K562 (cell line): ENCODE data around the gene RTF1. TPM values are rescaled to one million over a fixed set of nuclear protein-coding genes. Genes with fewer than 3 reads are reported as not detected.

Source experiments
- ESRRA ChIP-seq: fragments of 450-650 bp; IDR thresholded peaks from 2 replicates; pipeline ENCODE4 v1.6.1; 2014; ENCODE audit warnings: low read depth, mild to moderate bottlenecking, moderate library complexity, borderline replicate concordance
- JUN ChIP-seq, 2 experiments: sonication (generic) in 1 of 2; formaldehyde crosslinking in 1 of 2; IDR thresholded peaks; 2 replicates each; pipeline versions ENCODE4 v1.6.1 to v1.8.0; 2012 to 2022; ENCODE audit warnings: borderline replicate concordance in 2 of 2, mild to moderate bottlenecking in 2 of 2, improper control_type of control experiment in 1 of 2, low read depth in 1 of 2, low read length in 1 of 2, missing genetic modification reagents in 1 of 2
- KDM4B ChIP-seq, 2 experiments: fragments of 450-650 bp in 1 of 2; sonication (generic) in 1 of 2; IDR thresholded peaks; 2 replicates each; pipeline ENCODE4 v1.6.1; 2016 to 2017; ENCODE audit warnings: borderline replicate concordance in 2 of 2, antibody characterized with exemption in 1 of 2, low read depth in 1 of 2, mild to moderate bottlenecking in 1 of 2
- MYNN ChIP-seq, 2 experiments: sonication (generic); formaldehyde crosslinking in 1 of 2; IDR thresholded peaks; 2 replicates each; pipeline versions ENCODE4 v1.5.0 to v1.6.1; 2016 to 2020; ENCODE audit warnings: antibody characterized with exemption in 1 of 2, missing genetic modification reagents in 1 of 2
- PKNOX1 ChIP-seq: fragments of 450-650 bp; IDR thresholded peaks from 2 replicates; pipeline ENCODE4 v1.6.1; 2016
- RBM34 ChIP-seq: fragments of 200-400 bp; formaldehyde crosslinking; IDR thresholded peaks from 2 replicates; pipeline ENCODE4 v1.6.1; 2018; ENCODE audit warnings: low read length, borderline replicate concordance; ENCODE audit not compliant: insufficient read depth
- SPI1 ChIP-seq: IDR thresholded peaks from 2 replicates; pipeline ENCODE4 v1.6.1; 2011; ENCODE audit warnings: low read depth, low read length, control low read depth, borderline replicate concordance
- TAL1 ChIP-seq: fragments of 450-650 bp; IDR thresholded peaks from 2 replicates; pipeline ENCODE4 v1.6.1; 2016; ENCODE audit warnings: mild to moderate bottlenecking
- ZNF395 ChIP-seq: fragments of 200-800 bp; sonication (Bioruptor generic); IDR thresholded peaks from 2 replicates; pipeline ENCODE4 v1.6.1; 2017; ENCODE audit warnings: missing genetic modification characterization, missing compliant biosample characterization
- ZSCAN32 ChIP-seq: fragments of 450-650 bp; formaldehyde crosslinking; IDR thresholded peaks from 2 replicates; pipeline ENCODE4 v1.4.0; 2020; ENCODE audit warnings: mild to moderate bottlenecking, moderate library complexity
- ZZZ3 ChIP-seq: fragments of 450-650 bp; IDR thresholded peaks from 2 replicates; pipeline ENCODE4 v1.6.1; 2016; ENCODE audit warnings: antibody characterized with exemption, mild to moderate bottlenecking, moderate library complexity
- polyA plus RNA-seq, 8 experiments: library from polyadenylated mRNA; depleted of rRNA in 4 of 8; stranded (reverse) in 5 of 8; unstranded in 3 of 8; fragments of >200 nt; fragmentation: Nextera tagmentation in 2 of 8; fragmentation: Illumina TruSeq in 1 of 8; extraction: Ambion mirVana in 2 of 8; extraction: Trizol in 1 of 8; gene quantifications; 2 replicates each; pipeline versions ENCODE4 v1.2.1 to v1.2.3, GENCODE V29; 2011 to 2014; ENCODE audit warnings: inconsistent platforms in 1 of 8, missing spikeins in 1 of 8
- total RNA-seq, 7 experiments: library from RNA; depleted of rRNA in 6 of 7; stranded (reverse); fragments of >200 nt in 6 of 7; fragmentation: Illumina TruSeq in 2 of 7; extraction: Trizol in 2 of 7; gene quantifications; 2 replicates each; pipeline versions ENCODE4 v1.2.1 to v1.2.3, GENCODE V29; 2011 to 2021; ENCODE audit warnings: low replicate concordance in 1 of 7
- TF ChIP-seq, protein P1 (sequence below), 2 experiments: fragments of 450-650 bp in 1 of 2; sonication (generic) in 1 of 2; formaldehyde crosslinking in 1 of 2; IDR thresholded peaks; 2 replicates each; pipeline versions ENCODE4 v1.7.1 to v1.9.0; 2016 to 2022; ENCODE audit warnings: inconsistent platforms in 1 of 2, mild to moderate bottlenecking in 1 of 2, missing genetic modification reagents in 1 of 2

RTF1 gene
- total and polyA plus RNA-seq, 9 of the 15 experiments (the other 6 are each of a cell fraction or from before 2014, with no cell fraction given), result 7.6 to 69.5 (median 31.5) TPM

GRCh38 chr15:41513506-41514227 is 96.8 kb downstream of the RTF1 start, which contains the start of gene LTK (continued):
- TF ChIP-seq, protein P1, sequence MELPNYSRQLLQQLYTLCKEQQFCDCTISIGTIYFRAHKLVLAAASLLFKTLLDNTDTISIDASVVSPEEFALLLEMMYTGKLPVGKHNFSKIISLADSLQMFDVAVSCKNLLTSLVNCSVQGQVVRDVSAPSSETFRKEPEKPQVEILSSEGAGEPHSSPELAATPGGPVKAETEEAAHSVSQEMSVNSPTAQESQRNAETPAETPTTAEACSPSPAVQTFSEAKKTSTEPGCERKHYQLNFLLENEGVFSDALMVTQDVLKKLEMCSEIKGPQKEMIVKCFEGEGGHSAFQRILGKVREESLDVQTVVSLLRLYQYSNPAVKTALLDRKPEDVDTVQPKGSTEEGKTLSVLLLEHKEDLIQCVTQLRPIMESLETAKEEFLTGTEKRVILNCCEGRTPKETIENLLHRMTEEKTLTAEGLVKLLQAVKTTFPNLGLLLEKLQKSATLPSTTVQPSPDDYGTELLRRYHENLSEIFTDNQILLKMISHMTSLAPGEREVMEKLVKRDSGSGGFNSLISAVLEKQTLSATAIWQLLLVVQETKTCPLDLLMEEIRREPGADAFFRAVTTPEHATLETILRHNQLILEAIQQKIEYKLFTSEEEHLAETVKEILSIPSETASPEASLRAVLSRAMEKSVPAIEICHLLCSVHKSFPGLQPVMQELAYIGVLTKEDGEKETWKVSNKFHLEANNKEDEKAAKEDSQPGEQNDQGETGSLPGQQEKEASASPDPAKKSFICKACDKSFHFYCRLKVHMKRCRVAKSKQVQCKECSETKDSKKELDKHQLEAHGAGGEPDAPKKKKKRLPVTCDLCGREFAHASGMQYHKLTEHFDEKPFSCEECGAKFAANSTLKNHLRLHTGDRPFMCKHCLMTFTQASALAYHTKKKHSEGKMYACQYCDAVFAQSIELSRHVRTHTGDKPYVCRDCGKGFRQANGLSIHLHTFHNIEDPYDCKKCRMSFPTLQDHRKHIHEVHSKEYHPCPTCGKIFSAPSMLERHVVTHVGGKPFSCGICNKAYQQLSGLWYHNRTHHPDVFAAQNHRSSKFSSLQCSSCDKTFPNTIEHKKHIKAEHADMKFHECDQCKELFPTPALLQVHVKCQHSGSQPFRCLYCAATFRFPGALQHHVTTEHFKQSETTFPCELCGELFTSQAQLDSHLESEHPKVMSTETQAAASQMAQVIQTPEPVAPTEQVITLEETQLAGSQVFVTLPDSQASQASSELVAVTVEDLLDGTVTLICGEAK (IDR thresholded peaks at IDR 0.05), result peak; percentile 47; the same call in 1 of the 2 replicates
- TF ChIP-seq, protein P1 (CRISPR knock-in tag; IDR thresholded peaks at IDR 0.05), result no peak
- no peak for TF ChIP-seq KDM4B (IDR thresholded peaks at IDR 0.05; ENCODE audit: borderline replicate concordance in 2 of 2, low read depth in 1 of 2)
- TF ChIP-seq ZSCAN32, result no peak
- no peak for TF ChIP-seq ZNF395 (CRISPR knock-in tag)
- TF ChIP-seq TAL1, result no peak
- TF ChIP-seq MYNN (IDR thresholded peaks at IDR 0.05), result no peak
- TF ChIP-seq MYNN (CRISPR knock-in tag; IDR thresholded peaks at IDR 0.05), result no peak
- no peak for TF ChIP-seq JUN (IDR thresholded peaks at IDR 0.05; ENCODE audit: borderline replicate concordance, low read depth, low read length)
- TF ChIP-seq JUN (CRISPR knock-in tag; IDR thresholded peaks at IDR 0.05; ENCODE audit: borderline replicate concordance), result no peak
- TF ChIP-seq ZZZ3, result no peak
- no peak for TF ChIP-seq RBM34
- peak; percentile 66; the same call in 1 of the 2 replicates for TF ChIP-seq ESRRA
- peak; percentile 90 for TF ChIP-seq PKNOX1
- TF ChIP-seq SPI1, result no peak
